GM21723 (cell line): ENCODE measurements around the gene SUMF1.

Experiments
- ATAC-seq: cut with Tn5 transposase; IDR thresholded peaks from one replicate; pipeline ENCODE4 v1.9.1; 2021; ENCODE audit warnings: mild to moderate bottlenecking, moderate library complexity; ENCODE audit not compliant: unreplicated experiment

The SUMF1 gene

GRCh38 chr3:4418156-4418555 lies 48.9 kb downstream of the SUMF1 start:
- no peak for ATAC-seq

- no peak for ATAC-seq
Measured at GRCh38 chr3:4417449-4417848, 49.6 kb downstream of the SUMF1 start.

GRCh38 chr3:4416961-4417360 lies 50.1 kb downstream of the SUMF1 start:
- no peak for ATAC-seq

- ATAC-seq: no peak
Measured at GRCh38 chr3:4416427-4416945, 50.6 kb downstream of the SUMF1 start.

GRCh38 chr3:4413467-4413866 lies 53.6 kb downstream of the SUMF1 start:
- no peak for ATAC-seq

GRCh38 chr3:4411833-4412232 lies 55.2 kb downstream of the SUMF1 start:
- ATAC-seq: no peak

GRCh38 chr3:4411236-4411635 lies 55.8 kb downstream of the SUMF1 start:
- ATAC-seq: no peak

GRCh38 chr3:4410606-4411005 lies 56.5 kb downstream of the SUMF1 start:
- ATAC-seq: no peak

- ATAC-seq: peak; percentile 39
Measured at GRCh38 chr3:4409971-4410573, 57.0 kb downstream of the SUMF1 start.

GRCh38 chr3:4409415-4409814 lies 57.7 kb downstream of the SUMF1 start:
- peak; percentile 41 for ATAC-seq

GRCh38 chr3:4408958-4409357 lies 58.1 kb downstream of the SUMF1 start:
- no peak for ATAC-seq

GRCh38 chr3:4407941-4408340 lies 59.1 kb downstream of the SUMF1 start:
- ATAC-seq: no peak

GRCh38 chr3:4406746-4407568 lies 60.1 kb downstream of the SUMF1 start:
- peak; percentile 57 for ATAC-seq

- no peak for ATAC-seq
Measured at GRCh38 chr3:4404881-4405280, 62.2 kb downstream of the SUMF1 start.

- ATAC-seq: no peak
Measured at GRCh38 chr3:4401441-4401840, 65.6 kb downstream of the SUMF1 start.

GRCh38 chr3:4399476-4399875 lies 67.6 kb downstream of the SUMF1 start:
- no peak for ATAC-seq

GRCh38 chr3:4398941-4399245 lies 68.2 kb downstream of the SUMF1 start:
- no peak for ATAC-seq

- no peak for ATAC-seq
Measured at GRCh38 chr3:4398120-4398940, 68.7 kb downstream of the SUMF1 start.

GRCh38 chr3:4397466-4397865 lies 69.6 kb downstream of the SUMF1 start:
- ATAC-seq: no peak

GRCh38 chr3:4396542-4396941 lies 70.5 kb downstream of the SUMF1 start:
- ATAC-seq: no peak

GRCh38 chr3:4396006-4396405 lies 71.1 kb downstream of the SUMF1 start:
- ATAC-seq: no peak

GRCh38 chr3:4395448-4395847 lies 71.6 kb downstream of the SUMF1 start:
- ATAC-seq: no peak
